H1 (cell line): ENCODE measurements around the gene DPF3. TPM values are rescaled to one million over a fixed set of nuclear protein-coding genes. Genes with fewer than 3 reads are reported as not detected.

Source experiments
- CTCF ChIA-PET: fragments of 300-600 bp; sonication (Branson Sonifier 250); formaldehyde crosslinking; loops from one replicate; lab custom pipeline; 2021; ENCODE audit not compliant: partially characterized antibody; lab: Charles Lee
- POLR2A ChIA-PET: fragments of 300-600 bp; sonication (Branson Sonifier 250); formaldehyde crosslinking; loops from one replicate; lab custom pipeline; 2021; ENCODE audit warnings: inconsistent platforms; ENCODE audit not compliant: partially characterized antibody; lab: Charles Lee
- DNase-seq, 2 experiments: peaks; one replicate each; pipeline versions ENCODE4 v3.0.0 to v3.0.0-alpha.2; 2010 to 2022; ENCODE audit warnings: low spot score in 2 of 2, low read depth in 1 of 2, mixed read lengths in 1 of 2
- FAIRE-seq: peaks from 2 replicates; lab custom pipeline; 2011; peaks lifted over from hg19 to GRCh38; lab: Jason Lieb, UNC
- H2AFZ ChIP-seq: 2 replicates; pipeline ENCODE4 v1.8.1; 2012; ENCODE audit warnings: low read length, inconsistent platforms
- H2AK5ac ChIP-seq: 2 replicates; pipeline ENCODE4 v1.6.1; 2013; ENCODE audit warnings: low read depth, low read length
- H2BK120ac ChIP-seq: replicated peaks from 2 replicates; pipeline ENCODE3; 2013; ENCODE audit warnings: low read depth, low read length, inconsistent platforms
- H2BK12ac ChIP-seq: 2 replicates; pipeline ENCODE4 v1.6.1; 2013; ENCODE audit warnings: low read depth, low read length
- H2BK15ac ChIP-seq: 2 replicates; pipeline ENCODE4 v1.6.1; 2013; ENCODE audit warnings: low read length
- H2BK20ac ChIP-seq: 2 replicates; pipeline ENCODE4 v1.6.1; 2013; ENCODE audit warnings: low read length
- H2BK5ac ChIP-seq: 2 replicates; pipeline ENCODE4 v1.6.1; 2013; ENCODE audit warnings: low read depth, low read length
- H3K14ac ChIP-seq: 2 replicates; pipeline ENCODE4 v1.6.1; 2013; ENCODE audit warnings: inconsistent platforms; ENCODE audit not compliant: insufficient read length
- H3K18ac ChIP-seq: 2 replicates; pipeline ENCODE4 v1.6.1; 2013; ENCODE audit warnings: low read length; ENCODE audit errors: extremely low read depth
- H3K23ac ChIP-seq: 2 replicates; pipeline ENCODE4 v1.6.1; 2013; ENCODE audit warnings: inconsistent platforms; ENCODE audit not compliant: insufficient read length
- H3K23me2 ChIP-seq: 2 replicates; pipeline ENCODE4 v1.6.1; 2013; ENCODE audit warnings: low read depth, low read length
- H3K27ac ChIP-seq: 2 replicates; pipeline ENCODE4 v1.6.1; 2011; ENCODE audit warnings: low read depth, low read length, inconsistent platforms
- H3K27me3 ChIP-seq, 4 experiments: replicated peaks in 1 of 4; 1 replicate in 1 of 4; 2 replicates in 3 of 4; pipeline versions ENCODE4 v1.6.1 to v1.8.1; 2011 to 2013; ENCODE audit warnings: low read length in 3 of 4, mild to moderate bottlenecking in 3 of 4, inconsistent platforms in 2 of 4, mixed read lengths in 2 of 4, moderate library complexity in 1 of 4; ENCODE audit not compliant: control insufficient read depth in 3 of 4, insufficient read depth in 3 of 4; ENCODE audit errors: extremely low read depth in 1 of 4
- H3K36me3 ChIP-seq, 4 experiments: 2 replicates each; pipeline versions ENCODE4 v1.6.1 to v1.8.1; 2011 to 2013; ENCODE audit warnings: mild to moderate bottlenecking in 4 of 4, low read length in 3 of 4, moderate library complexity in 2 of 4, control low read depth in 1 of 4, inconsistent platforms in 1 of 4; ENCODE audit not compliant: insufficient read depth in 4 of 4, control insufficient read depth in 2 of 4
- H3K4ac ChIP-seq: replicated peaks from 2 replicates; pipeline ENCODE3; 2013; ENCODE audit warnings: low read length, low read depth, mixed read lengths, inconsistent platforms; ENCODE audit not compliant: insufficient read length
- H3K4me1 ChIP-seq, 4 experiments: replicated peaks in 1 of 4; 1 replicate in 1 of 4; 2 replicates in 3 of 4; pipeline versions ENCODE4 v1.6.1 to v1.8.1; 2011 to 2013; ENCODE audit warnings: low read length in 3 of 4, inconsistent platforms in 2 of 4, mixed read lengths in 1 of 4; ENCODE audit not compliant: insufficient read depth in 4 of 4, control insufficient read depth in 3 of 4
- H3K4me2 ChIP-seq, 2 experiments: 2 replicates each; pipeline versions ENCODE4 v1.6.1 to v1.8.1; 2011 to 2013; ENCODE audit warnings: low read depth in 2 of 2, low read length in 2 of 2, control low read depth in 1 of 2, inconsistent platforms in 1 of 2, mild to moderate bottlenecking in 1 of 2; ENCODE audit not compliant: insufficient read depth in 1 of 2
- H3K4me3 ChIP-seq, 4 experiments: fragments of 200-600, 300-600 bp in 1 of 4; sonication (generic), shearing (Covaris generic), sonication (Bioruptor Twin) in 1 of 4; 2 replicates each; pipeline versions ENCODE4 v1.5.1 to v1.8.1; 2011 to 2016; ENCODE audit warnings: low read length in 4 of 4, low read depth in 3 of 4, control low read depth in 2 of 4, inconsistent platforms in 2 of 4, mild to moderate bottlenecking in 2 of 4, mixed read lengths in 1 of 4, moderate library complexity in 1 of 4; ENCODE audit not compliant: insufficient read depth in 2 of 4; ENCODE audit errors: extremely low read depth in 1 of 4
- H3K56ac ChIP-seq: replicated peaks from 2 replicates; pipeline ENCODE3; 2013; ENCODE audit warnings: low read depth, mild to moderate bottlenecking, mixed read lengths, low read length, inconsistent platforms; ENCODE audit not compliant: insufficient read length
- H3K79me1 ChIP-seq: 2 replicates; pipeline ENCODE4 v1.6.1; 2013; ENCODE audit warnings: low read depth, low read length, control low read depth
- H3K79me2 ChIP-seq, 2 experiments: 2 replicates each; pipeline versions ENCODE4 v1.6.1 to v1.8.1; 2012 to 2013; ENCODE audit warnings: low read length in 2 of 2, mild to moderate bottlenecking in 2 of 2, inconsistent platforms in 1 of 2; ENCODE audit not compliant: insufficient read depth in 2 of 2, control insufficient read depth in 1 of 2
- H3K9ac ChIP-seq, 4 experiments: replicated peaks in 1 of 4; 1 replicate in 1 of 4; 2 replicates in 3 of 4; pipeline versions ENCODE4 v1.6.1 to v1.8.1; 2011 to 2013; ENCODE audit warnings: low read depth in 3 of 4, low read length in 3 of 4, control low read depth in 2 of 4, mild to moderate bottlenecking in 2 of 4, moderate library complexity in 2 of 4, inconsistent platforms in 1 of 4; ENCODE audit errors: extremely low read depth in 1 of 4
- H3K9me3 ChIP-seq, 2 experiments: 2 replicates each; pipeline versions ENCODE4 v1.6.1 to v1.8.1; 2012 to 2013; ENCODE audit warnings: mild to moderate bottlenecking in 2 of 2, moderate library complexity in 2 of 2, control low read depth in 1 of 2, inconsistent platforms in 1 of 2, low read depth in 1 of 2, low read length in 1 of 2, mixed read lengths in 1 of 2; ENCODE audit not compliant: insufficient read depth in 2 of 2
- H4K20me1 ChIP-seq, 2 experiments: replicated peaks in 1 of 2; 2 replicates each; pipeline versions ENCODE3 to v1.8.1; 2011 to 2013; ENCODE audit warnings: inconsistent platforms in 2 of 2, low read length in 2 of 2, mild to moderate bottlenecking in 1 of 2; ENCODE audit not compliant: insufficient read depth in 2 of 2, control insufficient read depth in 1 of 2
- H4K5ac ChIP-seq: 2 replicates; pipeline ENCODE4 v1.6.1; 2013; ENCODE audit warnings: low read length, low read depth, mixed read lengths, inconsistent platforms; ENCODE audit not compliant: insufficient read length
- H4K8ac ChIP-seq: 2 replicates; pipeline ENCODE4 v1.8.0; 2013; ENCODE audit warnings: mild to moderate bottlenecking, moderate library complexity, low read length, inconsistent platforms; ENCODE audit not compliant: insufficient read depth; ENCODE audit errors: extremely low read depth
- H4K91ac ChIP-seq: replicated peaks from 2 replicates; pipeline ENCODE3; 2013; ENCODE audit warnings: low read length, mixed read lengths, inconsistent platforms; ENCODE audit not compliant: insufficient read length
- EP300 ChIP-seq, 2 experiments: IDR thresholded peaks; 1 replicate in 1 of 2; 2 replicates in 1 of 2; pipeline ENCODE4 v1.6.1; 2011 to 2012; ENCODE audit warnings: low read depth in 2 of 2, low read length in 2 of 2, mild to moderate bottlenecking in 2 of 2, borderline replicate concordance in 1 of 2, inconsistent platforms in 1 of 2, moderate library complexity in 1 of 2
- EZH2 ChIP-seq: fragments of 200-600 bp; sonication (generic); IDR thresholded peaks from 2 replicates; pipeline ENCODE4 v1.7.1; 2012; ENCODE audit warnings: low read depth, mild to moderate bottlenecking, moderate library complexity, low read length, inconsistent platforms; ENCODE audit not compliant: severe bottlenecking
- HDAC6 ChIP-seq: IDR thresholded peaks from one replicate; pipeline ENCODE4 v1.7.1; 2012; ENCODE audit warnings: low read depth, mild to moderate bottlenecking, inconsistent platforms, low read length, moderate library complexity
- KDM5A ChIP-seq: fragments of 200-600 bp; IDR thresholded peaks from 2 replicates; pipeline ENCODE4 v1.7.1; 2012; ENCODE audit warnings: mild to moderate bottlenecking, low read length, inconsistent platforms, mixed read lengths
- SAP30 ChIP-seq: fragments of 300-600 bp; sonication (generic); IDR thresholded peaks from 2 replicates; pipeline ENCODE4 v1.7.1; 2012; ENCODE audit warnings: low read length, moderate library complexity, mild to moderate bottlenecking, inconsistent platforms; ENCODE audit not compliant: insufficient read depth, insufficient replicate concordance
- SP2 ChIP-seq: IDR thresholded peaks from 2 replicates; pipeline ENCODE4 v1.6.1; 2012; ENCODE audit warnings: mild to moderate bottlenecking, low read length, inconsistent platforms
- TBP ChIP-seq: IDR thresholded peaks from 2 replicates; pipeline ENCODE4 v1.6.1; 2011; ENCODE audit warnings: low read depth, low read length, improper control_type of control experiment
- USF2 ChIP-seq: IDR thresholded peaks from 2 replicates; pipeline ENCODE4 v1.6.1; 2011; ENCODE audit warnings: low read length, improper control_type of control experiment
- WGBS, 2 experiments: shearing (Covaris generic) in 1 of 2; methylation state at CpG; one replicate each; pipeline versions ENCODE4 v1.1.6 to v1.1.7; 2013 to 2015; ENCODE audit warnings: low lambda C conversion rate in 2 of 2, mixed read lengths in 2 of 2, inconsistent platforms in 1 of 2, low coverage in 1 of 2, missing lambda C conversion rate in 1 of 2; ENCODE audit not compliant: insufficient replicate concordance in 2 of 2, insufficient coverage in 1 of 2, insufficient read length in 1 of 2; ENCODE audit errors: extremely low coverage in 1 of 2, missing lambda C conversion rate in 1 of 2; 5-methylcytosine and 5-hydroxymethylcytosine counted together
- polyA plus RNA-seq, 7 experiments: library from polyadenylated mRNA; depleted of rRNA in 3 of 7; stranded (reverse) in 5 of 7; unstranded in 2 of 7; fragments of >200 nt in 5 of 7; fragments of 200-250 nt in 2 of 7; gene quantifications; 1 replicate in 5 of 7; 2 replicates in 1 of 7; 4 replicates in 1 of 7; pipeline versions ENCODE4 v1.2.1 to v1.2.3, GENCODE V29; 2011 to 2013; ENCODE audit warnings: missing spikeins in 2 of 7, mixed read lengths in 2 of 7
- total RNA-seq: library from RNA; stranded (reverse); fragmentation: NEBNext Ultra II Directional; extraction: Animal tissue kit (Norgen Biotek cat#: 25700); gene quantifications from 2 replicates; pipeline ENCODE4 v1.2.1, GENCODE V29; 2021

Gene DPF3
- total and polyA plus RNA-seq, 2 of the 8 experiments (the other 6 are each of a cell fraction or from before 2014, with no cell fraction given) = 0.19 TPM; not detected in 1

- H3K23me2 ChIP-seq = no peaks in the 10 kb centered on the region
- H4K20me1 ChIP-seq = no peaks in the 10 kb centered on the region
- 93% methylated on average over 4 of the region's 4 CpGs; no CpG with 5 or more reads in 1 of the 2 experiments for WGBS, 2 experiments
- H2BK20ac ChIP-seq = no peak overlapping the region
- H3K23ac ChIP-seq = no peak overlapping the region
- no peak for DNase-seq
- H3K27ac ChIP-seq = no peak overlapping the region
- no peak overlapping the region for H3K14ac ChIP-seq
- H2BK5ac ChIP-seq = no peak overlapping the region
- no peak overlapping the region for H4K91ac ChIP-seq
- no peak overlapping the region for H4K5ac ChIP-seq
- no peak overlapping the region for H2AFZ ChIP-seq
- no peaks in the 10 kb centered on the region for H3K36me3 ChIP-seq
- no peak overlapping the region for H2AK5ac ChIP-seq
- H3K4me2 ChIP-seq = no peak overlapping the region
- H3K27me3 ChIP-seq = no peaks in the 10 kb centered on the region
- H3K4me1 ChIP-seq = peaks cover 0 to 5% (median 2%) of the 10 kb centered on the region in 4 experiments; a peak in 2 of 7 replicates
- no peak for FAIRE-seq
- no peaks in the 10 kb centered on the region for H3K79me1 ChIP-seq
- no peak overlapping the region for H2BK12ac ChIP-seq
- no peak overlapping the region for H2BK15ac ChIP-seq
- H3K9ac ChIP-seq = no peak overlapping the region
- H3K56ac ChIP-seq = no peak overlapping the region
- H2BK120ac ChIP-seq = no peak overlapping the region
- no peak overlapping the region for H3K4me3 ChIP-seq
- H3K79me2 ChIP-seq = no peaks in the 10 kb centered on the region
- ChIA-PET CTCF (interaction anchor here (0.7 to 0.8 kb wide), 2 partner anchors 90 to 301 kb away, joined by 3 to 6 read pairs; no protein-coding TSS in a partner anchor), POLR2A (no interaction called here)
- 0 out of 4 replicates have a peak, but pooled peaks cover 3% of the 10 kb centered on the region in 2 experiments for H3K9me3 ChIP-seq
- no peak overlapping the region for H4K8ac ChIP-seq
- H3K18ac ChIP-seq = no peak overlapping the region
- no peak overlapping the region for H3K4ac ChIP-seq
- no peak for TF ChIP-seq SP2
- TF ChIP-seq HDAC6 = no peak
- no peak for TF ChIP-seq USF2
- no peak for TF ChIP-seq KDM5A
- TF ChIP-seq SAP30 = no peak
- no peak for TF ChIP-seq EZH2
- no peak for TF ChIP-seq TBP
- TF ChIP-seq EP300 (IDR thresholded peaks at IDR 0.05; ENCODE audit: borderline replicate concordance in 1 of 2, low read depth in 2 of 2, low read length in 2 of 2) = no peak
Observed at GRCh38 chr14:72815430-72815829, 78.5 kb downstream of the DPF3 start.
